DND-41 (cell line): ENCODE measurements around the gene RNF167.

ENCODE experiments used
- ATAC-seq: fragments of 200-7000 bp; cut with Tn5 transposase; 3 replicates; pipeline ENCODE4 v1.9.1; 2021; ENCODE audit warnings: low read depth; ENCODE audit not compliant: insufficient read depth
- DNase-seq: peaks from one replicate; pipeline ENCODE4 v3.0.0-alpha.2; 2020
- H2AFZ ChIP-seq: 2 replicates; pipeline ENCODE4 v1.6.0; 2012; ENCODE audit warnings: low read depth, low read length
- H3K27ac ChIP-seq: 2 replicates; pipeline ENCODE4 v1.5.1; 2012; ENCODE audit warnings: low read length, inconsistent platforms
- H3K27me3 ChIP-seq: fragments of 200-600 bp; sonication (generic); 2 replicates; pipeline ENCODE4 v1.6.0; 2012; ENCODE audit warnings: low read length, mild to moderate bottlenecking, inconsistent platforms; ENCODE audit not compliant: insufficient read depth, poor library complexity
- H3K36me3 ChIP-seq: 2 replicates; pipeline ENCODE4 v1.5.1; 2012; ENCODE audit warnings: low read length, inconsistent platforms; ENCODE audit not compliant: insufficient read depth
- H3K4me1 ChIP-seq: 2 replicates; pipeline ENCODE4 v1.5.1; 2012; ENCODE audit warnings: mild to moderate bottlenecking, low read length; ENCODE audit not compliant: insufficient read depth
- H3K4me2 ChIP-seq: 2 replicates; pipeline ENCODE4 v1.6.0; 2012; ENCODE audit warnings: mild to moderate bottlenecking, moderate library complexity, low read length, inconsistent platforms; ENCODE audit not compliant: insufficient read depth
- H3K4me3 ChIP-seq, 2 experiments: fragments of 200-600 bp in 1 of 2; shearing (Covaris generic) in 1 of 2; 2 replicates each; pipeline ENCODE4 v1.5.1; 2012 to 2016; ENCODE audit warnings: inconsistent platforms in 2 of 2, low read length in 2 of 2, mild to moderate bottlenecking in 2 of 2, low read depth in 1 of 2, moderate library complexity in 1 of 2
- H3K79me2 ChIP-seq: 2 replicates; pipeline ENCODE4 v1.6.0; 2012; ENCODE audit warnings: low read length, inconsistent platforms; ENCODE audit not compliant: insufficient read depth
- H3K9ac ChIP-seq: 2 replicates; pipeline ENCODE4 v1.6.0; 2012; ENCODE audit warnings: low read depth, mild to moderate bottlenecking, inconsistent platforms, low read length, moderate library complexity
- H3K9me3 ChIP-seq: 2 replicates; pipeline ENCODE4 v1.5.1; 2012; ENCODE audit warnings: low read length, moderate library complexity, mild to moderate bottlenecking, inconsistent platforms; ENCODE audit not compliant: insufficient read depth, severe bottlenecking
- H4K20me1 ChIP-seq: 2 replicates; pipeline ENCODE4 v1.6.0; 2012; ENCODE audit warnings: low read length; ENCODE audit not compliant: insufficient read depth
- CTCF ChIP-seq: IDR thresholded peaks from 2 replicates; pipeline ENCODE4 v1.5.1; 2012; ENCODE audit warnings: borderline replicate concordance, low read length, moderate library complexity, mild to moderate bottlenecking; ENCODE audit not compliant: poor library complexity, severe bottlenecking; ENCODE audit errors: extremely low read depth
- EZH2 ChIP-seq: IDR thresholded peaks from 3 replicates; pipeline ENCODE4 v1.6.1; 2012; ENCODE audit warnings: borderline replicate concordance, low read depth, mild to moderate bottlenecking, moderate library complexity, low read length, inconsistent platforms; ENCODE audit not compliant: severe bottlenecking

Gene RNF167

DNA sequence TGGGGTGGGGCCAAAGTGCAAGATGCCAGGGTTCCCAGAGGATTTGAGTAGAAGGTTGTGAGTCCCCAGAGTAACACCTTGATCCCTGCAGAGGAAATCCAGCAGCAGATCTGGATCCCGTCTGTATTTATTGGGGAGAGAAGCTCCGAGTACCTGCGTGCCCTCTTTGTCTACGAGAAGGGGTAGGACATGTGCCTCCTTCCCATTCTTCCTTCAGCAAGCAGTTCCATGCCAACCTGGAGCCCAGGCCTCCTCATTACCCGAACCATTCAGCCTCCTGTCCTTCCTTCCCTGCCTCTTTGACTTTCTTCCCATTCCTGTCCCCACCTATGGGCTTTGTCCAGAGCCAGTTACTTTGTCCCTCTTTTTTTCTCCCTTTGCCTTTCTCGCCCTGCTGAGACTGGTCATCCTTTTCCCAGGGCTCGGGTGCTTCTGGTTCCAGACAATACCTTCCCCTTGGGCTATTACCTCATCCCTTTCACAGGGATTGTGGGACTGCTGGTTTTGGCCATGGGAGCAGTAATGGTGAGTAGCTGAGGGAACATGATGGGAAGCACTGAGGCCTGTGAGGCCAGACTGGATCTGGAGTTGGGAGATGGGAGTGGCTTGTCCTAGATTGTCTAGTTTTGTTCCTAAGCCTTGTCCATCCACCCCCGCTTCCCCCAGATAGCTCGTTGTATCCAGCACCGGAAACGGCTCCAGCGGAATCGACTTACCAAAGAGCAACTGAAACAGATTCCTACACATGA is 2.9 kb downstream of the RNF167 start:
- Histone ChIP-seq H3K4me3 (peak overlapping the region in 1 of 2 experiments; percentile 77; a peak in 1 of 4 replicates), H4K20me1 (peaks cover 69% of the 10 kb centered on the region), H3K4me1 (peaks cover 78% of the 10 kb centered on the region), H3K9me3 (no peaks in the 10 kb centered on the region), H3K9ac (peak overlapping the region; percentile 82), H2AFZ (no peak overlapping the region), H3K27ac (peak overlapping the region; percentile 21; the same call in 1 of the 2 replicates), H3K4me2 (peak overlapping the region; percentile 97), H3K36me3 (peaks cover 77% of the 10 kb centered on the region), H3K79me2 (peaks cover 93% of the 10 kb centered on the region), H3K27me3 (no peaks in the 10 kb centered on the region)
- no peak for DNase-seq
- no peak for ATAC-seq
- no peak for TF ChIP-seq EZH2

GRCh38 chr17:4944163-4944553 is 4.1 kb downstream of the RNF167 start:
- peak; percentile 73 for DNase-seq
- Histone ChIP-seq H3K27ac (peak overlapping the region; percentile 51), H3K79me2 (peaks cover 85% of the 10 kb centered on the region), H3K4me1 (peaks cover 70% of the 10 kb centered on the region), H3K9ac (peak overlapping the region; percentile 82; the same call in 1 of the 2 replicates), H3K36me3 (peaks cover 70% of the 10 kb centered on the region), H3K4me3 (peak overlapping the region in 1 of 2 experiments; percentile 26; a peak in 1 of 4 replicates), H3K9me3 (no peaks in the 10 kb centered on the region), H4K20me1 (peaks cover 60% of the 10 kb centered on the region), H2AFZ (no peak overlapping the region), H3K27me3 (no peaks in the 10 kb centered on the region), H3K4me2 (peak overlapping the region; percentile 97)
- peak; percentile 27 for ATAC-seq
- TF ChIP-seq EZH2 (no peak), CTCF (no peak)

GRCh38 chr17:4944554-4945175 is 4.6 kb downstream of the RNF167 start:
- no peaks in the 10 kb centered on the region for H3K9me3 ChIP-seq
- peaks cover 60% of the 10 kb centered on the region for H4K20me1 ChIP-seq
- peak overlapping the region in 1 of 2 experiments; percentile 91; a peak in 1 of 4 replicates for H3K4me3 ChIP-seq
- no peak for TF ChIP-seq CTCF
- no peak for TF ChIP-seq EZH2
- H3K4me2 ChIP-seq: peak overlapping the region; percentile 97
- peak overlapping the region; percentile 82; the same call in 1 of the 2 replicates for H3K9ac ChIP-seq
- ATAC-seq (no peak), DNase-seq (peak; percentile 44)
- H3K27ac ChIP-seq: peak overlapping the region; percentile 51
- H3K4me1 ChIP-seq: peaks cover 70% of the 10 kb centered on the region
- H3K79me2 ChIP-seq: peaks cover 80% of the 10 kb centered on the region
- H3K27me3 ChIP-seq: no peaks in the 10 kb centered on the region
- no peak overlapping the region for H2AFZ ChIP-seq
- H3K36me3 ChIP-seq: peaks cover 70% of the 10 kb centered on the region
